HS-27A (cell line): ENCODE measurements around the gene LPCAT2.
A peak's percentile ranks its signal among the peaks of the same experiment; 100 is the strongest.

Experiments used
- DNase-seq: peaks from one replicate; pipeline ENCODE4 v3.0.0-alpha.2; 2012; ENCODE audit warnings: low read depth, missing footprints

The LPCAT2 gene

GRCh38 chr16:55480228-55480655, 28.6 kb upstream of the LPCAT2 start:
- no peak for DNase-seq

DNA sequence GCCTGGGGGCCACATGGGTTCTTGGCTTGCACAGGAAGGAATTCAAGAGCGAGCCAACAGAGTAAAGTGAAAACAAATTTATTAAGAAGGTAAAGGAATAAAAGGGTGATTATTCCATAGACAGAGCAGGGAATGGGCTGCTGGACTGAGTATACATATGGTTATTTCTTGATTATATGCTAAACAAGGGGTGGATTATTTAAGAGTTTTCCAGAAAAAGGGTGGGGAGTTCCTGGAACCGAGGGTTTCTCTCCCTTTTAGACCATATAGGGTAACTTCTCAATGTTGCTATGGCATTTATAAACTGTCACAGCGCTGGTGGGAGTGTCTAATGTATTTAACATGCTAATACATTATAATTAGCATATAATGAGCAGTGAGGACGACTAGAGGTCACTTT, 27.8 kb upstream of the LPCAT2 start:
- DNase-seq: no peak

- DNase-seq: no peak
These were observed 26.8 kb upstream of the LPCAT2 start for GRCh38 chr16:55482056-55482455.

DNA sequence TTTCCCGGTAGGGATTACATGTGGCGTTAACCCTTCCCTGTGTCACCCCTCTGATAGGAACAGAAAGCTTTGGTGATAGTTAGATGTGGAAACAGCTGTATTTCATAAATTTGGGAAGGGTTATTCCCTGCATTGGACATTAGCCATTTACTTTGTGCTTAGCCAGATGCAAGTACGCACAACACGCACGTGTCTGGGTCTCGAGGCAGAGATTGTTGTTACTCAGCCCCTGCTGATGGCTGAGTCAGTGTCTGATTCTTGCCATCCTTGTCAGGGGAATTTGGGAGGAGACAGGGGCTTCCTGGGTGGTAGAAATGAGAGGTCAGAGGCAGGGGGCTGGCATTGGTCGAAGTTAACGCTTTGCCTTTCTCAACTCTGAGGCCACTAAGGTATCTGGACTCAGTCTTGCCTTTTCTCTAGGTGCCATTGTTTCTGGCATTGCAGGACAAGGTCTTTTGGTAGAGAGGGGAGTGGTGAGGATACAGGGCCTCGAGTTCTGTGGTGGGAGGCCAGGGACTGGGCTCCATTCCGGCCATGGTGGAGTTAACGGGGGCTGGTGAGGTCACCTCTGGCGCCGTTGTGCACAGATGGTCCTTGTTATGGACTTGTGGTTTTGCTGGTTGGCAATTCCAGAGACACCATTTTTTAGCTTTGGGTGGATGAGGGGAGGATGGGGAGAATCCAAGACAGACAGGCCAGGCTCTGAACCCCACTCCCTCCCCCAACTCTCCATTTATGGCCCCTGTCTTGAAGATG, 21.6 kb upstream of the LPCAT2 start:
- no peak for DNase-seq

DNA sequence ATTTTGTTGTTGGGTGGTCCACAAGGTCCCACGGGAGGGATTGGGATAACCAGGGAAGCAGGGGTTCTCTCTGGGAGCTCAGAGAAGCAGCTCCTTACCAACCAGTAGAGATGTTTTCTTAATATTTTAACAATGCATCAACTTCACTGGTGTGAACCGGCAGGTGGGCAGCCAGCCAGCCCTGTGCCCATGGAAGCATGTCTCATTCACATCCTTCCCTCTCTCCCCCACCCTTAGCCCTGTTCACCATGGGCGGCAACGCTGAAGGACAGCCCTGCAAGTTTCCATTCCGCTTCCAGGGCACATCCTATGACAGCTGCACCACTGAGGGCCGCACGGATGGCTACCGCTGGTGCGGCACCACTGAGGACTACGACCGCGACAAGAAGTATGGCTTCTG, 20.6 kb upstream of the LPCAT2 start:
- DNase-seq: no peak

- DNase-seq: no peak
These were observed 19.5 kb upstream of the LPCAT2 start for GRCh38 chr16:55489119-55489955.

DNA sequence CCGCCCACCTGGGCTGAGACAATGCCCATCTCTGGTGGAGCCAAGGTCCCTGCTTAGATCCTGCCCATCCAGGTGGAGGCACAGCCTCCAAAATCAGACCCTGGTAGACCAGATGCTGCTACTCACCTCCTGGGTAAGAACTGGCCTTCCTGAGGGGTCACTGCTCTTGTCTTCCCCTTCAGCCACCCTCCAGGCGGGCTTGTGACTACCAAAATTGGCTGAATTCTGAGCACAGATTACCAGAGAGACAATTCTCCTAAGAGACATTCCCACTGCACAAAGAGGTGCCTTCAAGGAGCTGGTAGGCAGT, 19.0 kb upstream of the LPCAT2 start:
- DNase-seq: no peak

- no peak for DNase-seq
These were observed 18.6 kb upstream of the LPCAT2 start for GRCh38 chr16:55490301-55490700.

DNA sequence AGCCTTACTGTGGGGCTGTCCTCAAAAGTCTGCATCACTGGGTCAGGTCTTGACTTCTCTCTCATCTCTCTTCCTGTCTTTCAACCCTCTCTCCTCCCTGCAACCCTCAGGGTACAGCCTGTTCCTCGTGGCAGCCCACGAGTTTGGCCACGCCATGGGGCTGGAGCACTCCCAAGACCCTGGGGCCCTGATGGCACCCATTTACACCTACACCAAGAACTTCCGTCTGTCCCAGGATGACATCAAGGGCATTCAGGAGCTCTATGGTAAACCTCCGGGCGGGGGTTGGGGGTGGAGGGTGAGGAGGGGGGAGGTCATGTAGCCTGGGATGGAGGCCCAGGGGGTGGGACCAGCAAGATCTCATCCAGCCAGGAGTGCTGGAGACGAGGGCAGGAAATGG, 17.2 kb upstream of the LPCAT2 start:
- DNase-seq: no peak

- DNase-seq: no peak
These were observed 16.0 kb upstream of the LPCAT2 start for GRCh38 chr16:55492756-55493380.

GRCh38 chr16:55494994-55495421, 13.9 kb upstream of the LPCAT2 start:
- peak; percentile 57 for DNase-seq

DNA sequence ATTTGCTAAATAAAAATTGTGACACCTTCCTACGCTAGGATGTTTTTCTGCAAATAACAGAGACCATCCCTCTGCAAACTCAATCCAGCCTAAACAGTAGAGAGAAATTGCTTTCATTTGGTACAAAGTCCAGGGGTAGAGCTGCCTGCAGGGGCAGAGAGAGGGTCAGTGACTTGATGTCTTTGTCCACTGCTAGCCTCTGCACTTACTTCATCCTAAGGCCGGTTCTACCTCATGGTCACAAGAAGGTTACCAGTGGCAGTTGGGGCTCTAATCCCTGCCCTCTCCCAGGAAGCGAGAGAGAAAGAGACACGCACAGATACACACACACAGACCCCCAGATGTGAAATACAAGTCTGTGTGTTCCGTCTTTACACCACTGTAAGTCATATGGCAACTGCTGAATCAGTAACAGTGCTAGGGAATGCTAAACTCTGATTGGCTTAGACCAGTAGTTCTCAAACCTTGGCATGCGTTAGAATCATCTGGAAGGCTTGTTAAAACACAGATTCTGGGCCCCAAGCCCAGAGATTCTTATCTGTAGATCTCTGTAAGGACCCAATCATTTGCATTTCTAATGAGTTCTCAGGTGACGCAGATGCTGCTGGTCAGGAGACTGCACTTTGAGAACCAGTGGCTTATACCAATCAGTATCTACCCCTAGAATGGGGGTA, 13.1 kb upstream of the LPCAT2 start:
- DNase-seq: no peak

DNA sequence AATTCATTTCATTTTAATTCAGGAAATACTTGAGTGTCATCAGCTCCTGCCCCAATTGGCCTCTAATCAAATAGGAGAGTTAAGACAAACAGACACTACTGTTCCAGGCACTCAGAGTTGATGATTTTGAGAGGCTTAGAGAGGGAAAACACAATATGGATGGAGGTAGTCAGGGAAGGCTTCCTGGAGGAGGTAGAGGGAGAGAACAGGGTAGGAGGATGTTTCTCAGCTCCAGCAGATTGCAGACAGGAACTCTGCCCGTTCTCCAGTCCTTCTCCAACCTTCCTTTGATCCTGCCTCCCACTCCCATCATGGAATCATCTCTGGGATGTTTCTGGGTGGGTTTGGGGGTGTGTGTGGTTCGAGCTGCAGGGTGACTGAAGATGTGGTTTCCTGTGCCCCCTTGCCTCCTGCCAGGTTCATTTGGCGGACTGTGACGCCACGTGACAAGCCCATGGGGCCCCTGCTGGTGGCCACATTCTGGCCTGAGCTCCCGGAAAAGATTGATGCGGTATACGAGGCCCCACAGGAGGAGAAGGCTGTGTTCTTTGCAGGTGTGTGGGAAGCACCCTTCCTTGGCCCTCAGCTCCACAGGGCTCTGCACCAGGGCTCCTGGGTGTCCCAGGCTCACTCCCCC, 12.2 kb upstream of the LPCAT2 start:
- DNase-seq: no peak

- DNase-seq: no peak
These were observed 11.3 kb upstream of the LPCAT2 start for GRCh38 chr16:55497558-55497957.

- no peak for DNase-seq
These were observed 10.8 kb upstream of the LPCAT2 start for GRCh38 chr16:55498101-55498500.

DNA sequence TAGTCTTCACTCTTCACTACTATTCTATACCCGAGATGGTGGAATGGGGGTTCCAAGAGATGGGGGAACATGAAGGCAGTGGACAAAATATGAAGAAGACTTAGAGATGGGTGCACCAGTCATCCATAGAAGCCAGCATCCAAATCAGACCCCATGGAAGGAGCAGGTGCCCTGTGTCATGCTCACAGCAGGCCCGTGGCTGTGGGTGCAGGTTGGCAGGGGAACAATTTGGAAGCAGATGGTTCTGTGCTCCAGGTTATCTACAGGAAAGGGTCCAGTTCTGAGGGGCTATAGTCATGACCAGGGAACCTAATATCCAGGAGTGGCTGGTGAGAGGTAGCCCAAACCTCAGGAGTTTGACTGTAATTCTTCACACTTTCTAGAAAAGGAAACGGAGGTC, 9.6 kb upstream of the LPCAT2 start:
- DNase-seq: no peak

GRCh38 chr16:55499951-55500529, 8.8 kb upstream of the LPCAT2 start:
- DNase-seq: peak; percentile 98

DNA sequence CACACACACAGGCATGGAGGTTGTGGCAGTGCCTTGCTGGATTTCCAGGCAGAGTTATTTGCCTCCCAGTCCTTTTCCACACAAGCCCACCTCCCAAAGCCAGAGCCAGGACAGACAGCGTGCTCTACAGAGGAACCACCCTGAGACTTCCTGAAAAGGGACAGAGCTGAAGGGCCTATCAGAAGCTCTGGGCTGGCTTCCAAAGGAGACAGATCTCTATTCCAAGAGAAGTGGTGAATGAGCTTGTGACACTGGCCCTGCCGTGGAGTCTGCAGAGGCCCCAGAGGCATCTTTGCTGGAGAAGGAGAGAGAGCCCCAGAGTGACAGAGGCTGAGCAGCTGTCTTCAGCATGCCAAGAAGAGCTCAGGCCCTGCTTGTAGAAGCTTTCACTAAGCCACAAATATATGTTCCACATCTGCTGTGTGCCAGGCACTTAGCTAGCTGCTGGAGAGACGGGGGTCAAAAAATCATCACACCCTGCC, 8.3 kb upstream of the LPCAT2 start:
- no peak for DNase-seq

DNA sequence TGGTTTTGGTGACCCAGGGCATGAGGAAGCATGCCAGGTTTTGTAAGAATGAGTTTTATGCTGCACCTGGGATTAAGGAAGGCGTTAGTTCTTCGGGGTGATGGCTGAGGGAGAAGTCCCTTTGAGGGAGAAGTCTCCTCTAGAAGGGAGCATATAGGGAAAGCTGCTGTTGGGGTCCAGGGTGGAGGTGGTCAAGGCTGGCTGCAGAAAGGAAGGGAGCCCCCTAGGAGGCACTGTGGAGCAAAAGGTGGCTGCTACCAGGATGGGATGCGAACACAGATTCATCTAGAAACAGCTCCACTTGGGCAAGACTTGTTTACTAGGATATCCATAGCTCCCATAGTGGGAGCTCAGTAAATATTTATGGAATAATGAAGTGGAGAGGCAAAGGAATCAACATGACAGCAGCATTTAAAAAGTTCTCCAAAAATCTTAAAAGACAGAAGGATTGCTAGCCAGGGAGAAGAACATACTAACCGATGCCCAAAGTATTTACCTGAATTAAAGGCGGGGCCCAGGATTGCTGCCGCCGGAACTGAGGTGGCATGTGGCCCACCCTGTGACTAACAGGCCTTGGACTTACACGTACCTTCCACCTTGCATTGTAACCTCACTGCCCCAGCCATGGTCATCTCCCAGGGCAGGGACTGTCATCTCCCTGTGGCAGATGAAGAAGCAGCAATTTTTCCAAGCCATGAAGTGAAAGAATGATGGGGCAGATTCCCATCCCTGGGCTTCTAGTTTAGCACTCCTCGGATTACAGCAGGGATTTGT, 7.1 kb upstream of the LPCAT2 start:
- no peak for DNase-seq

DNA sequence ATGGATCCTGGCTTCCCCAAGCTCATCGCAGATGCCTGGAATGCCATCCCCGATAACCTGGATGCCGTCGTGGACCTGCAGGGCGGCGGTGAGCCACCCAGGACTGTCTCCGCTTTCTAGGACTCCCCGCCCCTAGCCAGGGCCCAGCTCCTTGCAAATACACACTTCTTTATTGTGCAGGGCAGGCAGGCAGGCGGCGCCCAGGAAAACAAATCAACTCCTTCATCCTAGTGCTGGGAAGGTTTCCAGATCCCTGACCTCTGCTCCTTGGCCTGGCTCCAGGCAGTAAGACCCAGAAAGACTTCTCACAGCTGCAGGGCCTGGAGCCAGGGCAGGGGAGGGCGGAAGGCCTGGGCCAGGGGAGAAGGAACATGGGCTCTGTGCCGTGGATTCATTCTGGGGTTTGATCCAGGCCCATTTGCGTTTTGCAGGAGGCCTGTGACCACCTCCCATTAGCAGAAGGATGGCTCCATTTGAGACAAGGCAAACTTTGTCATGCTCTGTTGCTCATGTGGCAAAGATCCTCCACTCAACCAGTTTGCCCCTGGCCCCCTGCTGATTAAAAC, 6.0 kb upstream of the LPCAT2 start:
- peak; percentile 82 for DNase-seq
